A673 (cell line): ENCODE measurements around the gene PITX1.

Experiments used
- CTCF ChIP-seq: fragments of 300-800, 200-600 bp; sonication (generic); conservative IDR thresholded peaks from 2 replicates; pipeline ENCODE4 v1.5.1; 2017; ENCODE audit warnings: low read depth, mild to moderate bottlenecking, antibody characterized with exemption, low read length, moderate library complexity, mixed read lengths
- EZH2 ChIP-seq: fragments of 200-600 bp; sonication (generic); IDR thresholded peaks from 2 replicates; pipeline ENCODE4 v1.6.1; 2017; ENCODE audit warnings: borderline replicate concordance, low read depth, mild to moderate bottlenecking, mixed read lengths, antibody characterized with exemption, low read length; ENCODE audit not compliant: poor library complexity, severe bottlenecking

DNA sequence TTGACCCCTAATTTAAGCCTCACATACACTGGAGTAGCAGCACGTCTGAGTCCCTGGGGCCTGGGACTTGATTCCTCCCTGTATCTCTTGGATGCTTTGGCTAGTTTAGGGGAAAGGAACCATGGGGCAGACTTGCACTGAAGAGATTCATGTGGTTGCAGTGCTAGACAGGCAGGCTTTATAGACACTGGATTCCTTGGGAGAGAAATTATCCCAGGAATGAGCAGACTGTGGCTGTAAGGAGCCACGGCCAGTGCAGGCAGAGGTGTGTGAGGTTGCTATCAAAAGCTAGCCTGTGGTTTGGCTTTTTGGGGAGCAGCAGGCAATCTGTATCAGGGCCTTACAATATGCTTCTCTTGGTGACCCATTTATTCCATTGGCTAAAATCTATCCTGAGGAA is 20.5 kb upstream of the PITX1 start:
- TF ChIP-seq CTCF (no peak), EZH2 (no peak)
